Activated gamma-delta T cell (primary cell): ENCODE data around the gene SLC27A2.

Experiments used
- DNase-seq: peaks from one replicate; lab custom pipeline; 2025; lab: John Stamatoyannopoulos, UW

The SLC27A2 gene

GRCh38 chr15:50275908-50276307 lies 93.9 kb downstream of the SLC27A2 start:
- DNase-seq: no peak

GRCh38 chr15:50277370-50277769 lies 95.4 kb downstream of the SLC27A2 start:
- no peak for DNase-seq

- DNase-seq: no peak
Measured at GRCh38 chr15:50278496-50278895, 96.5 kb downstream of the SLC27A2 start.

GRCh38 chr15:50280271-50280670 lies 98.3 kb downstream of the SLC27A2 start:
- no peak for DNase-seq

- no peak for DNase-seq
Measured at GRCh38 chr15:50281427-50281826, 99.4 kb downstream of the SLC27A2 start.
